BLaER1 treated with 17β-estradiol and CSF1 and Interleukin-3, amounts not matched to agents 10 nM and 100 nM (cell line): Measurements from ENCODE around the gene ANKRD33.

Experiments used
- H3K27ac ChIP-seq, 11 experiments: shearing (Covaris generic); formaldehyde crosslinking; 2 replicates each; pipeline ENCODE4 v1.8.1; 2022
- H3K27me3 ChIP-seq, 11 experiments: shearing (Covaris generic); formaldehyde crosslinking; 2 replicates each; pipeline ENCODE4 v1.8.1; 2022
- H3K36me3 ChIP-seq, 11 experiments: shearing (Covaris generic); formaldehyde crosslinking; 2 replicates each; pipeline ENCODE4 v1.8.1; 2022
- H3K4me1 ChIP-seq, 10 experiments: shearing (Covaris generic); formaldehyde crosslinking; 2 replicates each; pipeline ENCODE4 v1.8.1; 2022
- H3K4me2 ChIP-seq, 11 experiments: shearing (Covaris generic); formaldehyde crosslinking; 2 replicates each; pipeline ENCODE4 v1.8.1; 2022
- H3K4me3 ChIP-seq, 10 experiments: shearing (Covaris generic); formaldehyde crosslinking; 2 replicates each; pipeline ENCODE4 v1.8.1; 2022
- H3K9ac ChIP-seq, 11 experiments: shearing (Covaris generic); formaldehyde crosslinking; 2 replicates each; pipeline ENCODE4 v1.8.1; 2022
- H3K9me3 ChIP-seq, 11 experiments: shearing (Covaris generic); formaldehyde crosslinking; replicated peaks in 1 of 11; 2 replicates each; pipeline ENCODE4 v1.8.1; 2022
- H4K20me1 ChIP-seq, 11 experiments: shearing (Covaris generic); formaldehyde crosslinking; 2 replicates each; pipeline ENCODE4 v1.8.1; 2022
- Cebpa-rat ChIP-seq, 11 experiments: shearing (Covaris generic); IDR thresholded peaks; 2 replicates each; pipeline ENCODE4 v1.8.1; 2022

The ANKRD33 gene

DNA sequence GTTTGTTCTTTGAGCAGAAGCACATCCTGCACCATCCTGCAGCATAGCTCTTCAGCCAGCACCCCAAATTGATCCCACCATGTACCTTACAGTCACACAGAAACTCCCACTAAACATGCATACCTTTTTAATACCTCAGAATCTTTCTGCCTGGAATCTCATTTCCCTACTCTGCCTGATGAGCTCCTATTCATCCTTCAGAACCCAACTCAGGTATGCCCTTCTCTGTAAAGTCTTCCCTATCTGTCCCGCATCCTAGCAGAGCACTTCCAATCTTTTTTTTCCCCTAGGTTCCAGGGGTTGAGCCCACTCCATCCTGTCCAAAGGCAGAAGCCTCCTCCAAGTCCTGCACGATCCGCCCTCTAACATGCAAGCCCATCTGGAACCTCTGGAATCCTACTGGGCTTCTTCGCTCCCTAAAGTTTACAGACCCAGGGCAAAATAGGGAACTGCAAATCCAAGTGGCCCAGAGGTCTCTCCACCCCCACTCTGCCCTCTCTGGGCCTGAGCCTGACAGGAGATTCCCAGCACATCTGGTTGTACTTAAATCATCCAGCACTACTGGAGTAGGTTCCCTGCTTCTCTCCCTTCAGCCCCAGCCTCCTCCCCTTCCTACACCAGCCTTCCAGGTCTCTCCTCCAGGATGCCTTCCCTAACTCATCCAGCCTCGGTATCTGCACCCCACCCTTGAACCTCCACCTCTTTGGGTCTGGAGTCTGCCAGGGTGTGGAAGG, 35.3 kb upstream of the ANKRD33 start:
- peaks cover 6 to 21% (median 16%) of the 10 kb centered on the region in 11 experiments for H3K27me3 ChIP-seq

DNA sequence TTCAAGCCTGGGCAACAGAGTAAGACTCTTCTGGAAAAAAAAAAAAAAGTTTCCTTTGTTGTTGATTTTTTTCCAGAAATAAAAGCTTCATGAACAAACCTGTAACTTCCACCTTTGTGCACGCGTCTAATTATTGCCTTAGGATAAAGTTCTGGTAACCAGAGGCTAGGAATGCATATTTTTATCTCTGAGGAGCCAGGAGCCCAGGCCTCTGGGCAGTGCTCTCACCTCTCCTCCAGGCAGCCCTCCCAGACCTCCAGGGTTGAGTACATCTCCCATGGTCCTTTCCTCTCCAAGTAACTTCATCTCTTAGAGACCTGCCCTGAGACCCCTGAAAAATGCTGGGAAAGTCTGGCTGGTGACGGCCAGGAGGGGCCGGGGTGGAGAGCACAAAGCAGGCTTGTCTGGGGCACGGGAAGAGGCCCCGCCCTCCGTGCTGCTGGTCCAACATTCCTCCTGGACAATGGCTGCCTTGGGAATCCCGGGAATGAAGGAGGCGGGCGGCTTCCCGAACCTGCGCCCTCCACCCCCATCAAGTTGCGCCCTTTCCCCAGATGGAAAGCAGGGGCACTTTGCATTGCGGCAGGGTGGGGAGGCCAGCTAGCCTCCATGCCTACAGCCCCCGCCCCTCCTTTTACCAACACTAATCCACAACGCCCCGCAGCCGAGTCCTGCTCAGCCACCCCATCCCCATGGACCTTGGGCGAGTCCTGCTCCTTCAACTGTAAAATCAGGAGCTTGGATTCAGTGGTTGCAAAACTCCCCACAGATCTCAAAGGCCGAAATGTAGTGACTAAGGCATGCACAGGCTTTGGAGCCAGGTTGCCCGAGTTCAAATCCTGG, 32.1 kb upstream of the ANKRD33 start:
- Histone ChIP-seq H3K4me1 (peaks cover 13 to 31% (median 24%) of the 10 kb centered on the region in 10 experiments), H3K4me3 (no peak overlapping the region), H4K20me1 (no peaks in the 10 kb centered on the region), H3K4me2 (no peak overlapping the region), H3K9me3 (no peaks in the 10 kb centered on the region), H3K27me3 (no peaks in the 10 kb centered on the region), H3K9ac (no peak overlapping the region), H3K27ac (no peak overlapping the region), H3K36me3 (no peaks in the 10 kb centered on the region)
- no peak for TF ChIP-seq Cebpa-rat (IDR thresholded peaks at IDR 0.05)

More for the DNA sequence above, 35.3 kb upstream of the ANKRD33 start:
- H4K20me1 ChIP-seq = no peaks in the 10 kb centered on the region; a peak in 1 of 22 replicates
- no peak for TF ChIP-seq Cebpa-rat (IDR thresholded peaks at IDR 0.05)
- H3K4me1 ChIP-seq = peaks cover 25 to 57% (median 48%) of the 10 kb centered on the region in 10 experiments
- peak overlapping the region in 2 of 11 experiments; percentile 14 to 43; a peak in 2 of 22 replicates for H3K27ac ChIP-seq
- H3K9me3 ChIP-seq = no peaks in the 10 kb centered on the region
- H3K9ac ChIP-seq = no peak overlapping the region
- peak overlapping the region; percentile 66 to 96 (median 84) for H3K4me2 ChIP-seq
- 0 out of 20 replicates have a peak overlapping the region, but pooled peaks of 1 of the 10 experiments have one; percentile 17 for H3K4me3 ChIP-seq
- H3K36me3 ChIP-seq = no peaks in the 10 kb centered on the region

DNA sequence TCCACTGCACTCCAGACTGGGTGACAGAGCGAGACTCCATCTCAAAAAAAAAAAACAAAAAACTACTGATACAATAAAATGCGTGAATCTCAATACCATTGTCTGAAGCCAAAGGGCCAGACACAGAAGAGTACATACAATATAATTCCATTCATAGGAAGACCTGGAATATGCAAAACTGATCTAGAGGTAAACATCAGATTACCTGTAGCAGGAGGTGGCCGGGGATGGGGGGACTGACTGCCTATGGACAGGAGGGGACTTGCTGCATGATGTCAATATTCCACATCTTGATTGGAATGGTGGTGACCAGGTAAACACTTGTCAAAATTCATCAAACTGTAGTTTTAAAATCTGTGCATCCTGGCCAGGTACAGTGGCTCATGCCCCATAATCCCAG, 26.9 kb upstream of the ANKRD33 start:
- H3K9ac ChIP-seq = no peak overlapping the region
- H3K36me3 ChIP-seq = no peaks in the 10 kb centered on the region
- no peaks in the 10 kb centered on the region for H3K9me3 ChIP-seq
- no peak overlapping the region for H3K4me2 ChIP-seq
- no peak for TF ChIP-seq Cebpa-rat (IDR thresholded peaks at IDR 0.05)
- no peak overlapping the region for H3K4me3 ChIP-seq
- H3K27me3 ChIP-seq = peaks cover 6 to 23% (median 17%) of the 10 kb centered on the region in 11 experiments; a peak in 19 of 22 replicates
- H3K27ac ChIP-seq = no peak overlapping the region
- no peaks in the 10 kb centered on the region; a peak in 1 of 22 replicates for H4K20me1 ChIP-seq
- H3K4me1 ChIP-seq = peaks cover 34 to 37% (median 35%) of the 10 kb centered on the region in 10 experiments

DNA sequence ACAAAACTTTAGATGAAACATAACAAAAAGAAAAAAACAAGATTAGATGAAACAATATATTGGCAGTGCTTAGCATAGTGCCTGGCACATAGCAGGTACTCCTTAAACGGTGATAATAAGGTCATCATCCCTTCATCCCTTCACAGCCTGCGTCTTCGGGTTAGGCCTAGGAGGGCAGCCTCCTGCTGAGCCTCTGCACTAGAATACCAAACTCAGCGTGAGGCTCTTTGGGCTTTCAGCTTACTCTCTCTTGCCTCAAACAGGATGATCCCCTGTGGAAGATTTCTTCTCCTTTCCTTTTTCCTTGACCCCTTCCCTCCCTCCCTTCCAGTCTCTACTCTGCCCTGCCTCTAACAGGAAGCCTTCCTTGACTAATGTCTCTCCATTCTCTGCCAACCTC, 25.0 kb upstream of the ANKRD33 start:
- Histone ChIP-seq H3K9me3 (no peaks in the 10 kb centered on the region), H3K36me3 (no peaks in the 10 kb centered on the region), H3K4me2 (peak overlapping the region; percentile 81 to 99 (median 93)), H3K4me1 (peaks cover 34 to 57% (median 52%) of the 10 kb centered on the region in 10 experiments), H3K27me3 (peaks cover 13 to 36% (median 22%) of the 10 kb centered on the region in 11 experiments; a peak in 21 of 22 replicates), H3K27ac (peak overlapping the region in 4 of 11 experiments; percentile 47 to 69 (median 60); a peak in 8 of 22 replicates), H4K20me1 (no peaks in the 10 kb centered on the region; a peak in 1 of 22 replicates), H3K4me3 (peak overlapping the region in 2 of 10 experiments; percentile 5 to 49; a peak in 1 of 20 replicates), H3K9ac (peak overlapping the region in 1 of 11 experiments; percentile 39; a peak in 4 of 22 replicates)
- no peak for TF ChIP-seq Cebpa-rat (IDR thresholded peaks at IDR 0.05)

DNA sequence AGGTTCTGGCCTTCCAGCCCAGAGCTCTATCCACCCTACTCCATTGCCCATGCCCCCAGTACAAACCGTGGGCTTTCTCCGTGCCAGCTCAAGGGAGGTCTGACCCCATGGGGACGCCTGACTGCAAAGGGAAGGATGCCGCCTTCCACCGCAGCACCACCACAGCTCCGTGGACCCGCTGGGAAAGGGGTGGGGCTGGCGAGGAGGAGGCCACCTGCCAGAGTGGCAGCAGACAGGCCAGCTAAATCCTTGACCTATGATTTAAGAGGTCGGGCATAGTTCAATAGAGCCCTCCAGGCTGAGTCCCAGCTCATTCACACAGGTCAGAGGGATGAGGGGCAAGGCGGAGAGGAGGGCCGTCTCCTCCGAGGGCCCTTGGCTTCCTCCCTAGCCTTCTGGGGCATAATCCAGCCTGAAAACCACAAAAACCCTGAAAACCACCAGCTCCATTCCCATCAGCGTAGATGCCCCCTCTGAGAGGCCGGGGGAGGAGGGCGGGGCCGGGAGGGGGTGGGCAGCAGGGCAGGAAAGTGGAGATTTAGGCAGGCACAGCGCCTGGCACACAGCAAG, 24.5 kb upstream of the ANKRD33 start:
- Histone ChIP-seq H4K20me1 (no peaks in the 10 kb centered on the region; a peak in 1 of 22 replicates), H3K9me3 (no peaks in the 10 kb centered on the region), H3K4me2 (peak overlapping the region; percentile 81 to 99 (median 93)), H3K27me3 (peaks cover 18 to 41% (median 27%) of the 10 kb centered on the region in 11 experiments), H3K27ac (peak overlapping the region in 6 of 11 experiments; percentile 54 to 69 (median 61); a peak in 10 of 22 replicates), H3K4me1 (peaks cover 39 to 62% (median 57%) of the 10 kb centered on the region in 10 experiments), H3K36me3 (no peaks in the 10 kb centered on the region), H3K4me3 (peak overlapping the region in 6 of 10 experiments; percentile 43 to 64 (median 50); a peak in 7 of 20 replicates), H3K9ac (peak overlapping the region in 9 of 11 experiments; percentile 6 to 70 (median 54); a peak in 13 of 22 replicates)
- no peak for TF ChIP-seq Cebpa-rat (IDR thresholded peaks at IDR 0.05)

DNA sequence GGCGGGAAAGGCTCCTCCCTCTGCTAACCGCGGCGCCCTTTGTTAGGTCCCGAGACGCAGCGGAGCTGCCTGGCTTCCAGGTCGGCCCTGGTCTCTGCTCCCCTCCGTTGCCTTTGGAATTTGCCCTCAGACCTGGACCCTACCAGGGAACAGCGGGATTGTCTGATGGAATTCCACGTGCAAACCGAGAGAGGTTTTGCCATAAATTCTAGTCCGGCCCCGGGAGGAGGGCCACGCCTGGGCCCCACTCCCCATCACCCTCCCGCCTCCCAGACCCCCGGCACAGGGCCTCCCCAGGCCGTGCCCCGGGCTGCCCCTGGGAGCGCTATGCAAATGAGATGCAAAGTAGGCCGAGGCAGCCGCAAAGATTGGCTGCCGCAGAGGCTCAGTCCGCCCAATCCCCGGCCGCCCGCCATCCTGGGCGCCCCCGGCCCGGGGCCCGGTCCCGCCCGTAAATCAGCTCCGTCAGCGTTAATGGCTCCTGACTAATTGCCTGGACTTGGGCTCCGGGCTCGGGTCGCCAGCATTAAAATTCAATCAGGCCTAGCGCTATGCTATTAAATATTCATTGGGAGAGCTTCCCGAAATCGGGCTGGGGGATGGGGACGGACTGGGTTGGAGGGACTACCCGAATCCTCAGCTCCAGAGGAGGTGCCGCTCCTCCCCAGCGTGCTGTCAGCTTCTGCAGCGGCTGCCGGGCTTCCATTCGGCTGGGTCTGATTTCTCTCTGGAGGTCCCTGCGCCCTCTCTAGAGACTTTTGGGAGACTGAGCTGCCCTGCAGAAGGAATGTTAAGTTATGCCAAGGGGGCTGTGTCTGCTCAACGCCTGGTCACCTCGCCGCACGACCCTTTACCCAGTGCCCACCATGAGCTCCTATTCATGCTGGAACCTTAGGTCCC, 23.7 kb upstream of the ANKRD33 start:
- Histone ChIP-seq H3K4me3 (peak overlapping the region; percentile 23 to 64 (median 48)), H3K4me2 (peak overlapping the region; percentile 81 to 99 (median 93)), H3K27ac (peak overlapping the region in 7 of 11 experiments; percentile 32 to 69 (median 60); a peak in 13 of 22 replicates), H3K27me3 (peaks cover 25 to 48% (median 34%) of the 10 kb centered on the region in 11 experiments), H3K9me3 (no peaks in the 10 kb centered on the region), H3K4me1 (peaks cover 46 to 69% (median 64%) of the 10 kb centered on the region in 10 experiments), H3K9ac (peak overlapping the region in 9 of 11 experiments; percentile 47 to 70 (median 54); a peak in 16 of 22 replicates), H3K36me3 (no peaks in the 10 kb centered on the region), H4K20me1 (no peaks in the 10 kb centered on the region; a peak in 1 of 22 replicates)
- TF ChIP-seq Cebpa-rat (IDR thresholded peaks at IDR 0.05) = no peak

DNA sequence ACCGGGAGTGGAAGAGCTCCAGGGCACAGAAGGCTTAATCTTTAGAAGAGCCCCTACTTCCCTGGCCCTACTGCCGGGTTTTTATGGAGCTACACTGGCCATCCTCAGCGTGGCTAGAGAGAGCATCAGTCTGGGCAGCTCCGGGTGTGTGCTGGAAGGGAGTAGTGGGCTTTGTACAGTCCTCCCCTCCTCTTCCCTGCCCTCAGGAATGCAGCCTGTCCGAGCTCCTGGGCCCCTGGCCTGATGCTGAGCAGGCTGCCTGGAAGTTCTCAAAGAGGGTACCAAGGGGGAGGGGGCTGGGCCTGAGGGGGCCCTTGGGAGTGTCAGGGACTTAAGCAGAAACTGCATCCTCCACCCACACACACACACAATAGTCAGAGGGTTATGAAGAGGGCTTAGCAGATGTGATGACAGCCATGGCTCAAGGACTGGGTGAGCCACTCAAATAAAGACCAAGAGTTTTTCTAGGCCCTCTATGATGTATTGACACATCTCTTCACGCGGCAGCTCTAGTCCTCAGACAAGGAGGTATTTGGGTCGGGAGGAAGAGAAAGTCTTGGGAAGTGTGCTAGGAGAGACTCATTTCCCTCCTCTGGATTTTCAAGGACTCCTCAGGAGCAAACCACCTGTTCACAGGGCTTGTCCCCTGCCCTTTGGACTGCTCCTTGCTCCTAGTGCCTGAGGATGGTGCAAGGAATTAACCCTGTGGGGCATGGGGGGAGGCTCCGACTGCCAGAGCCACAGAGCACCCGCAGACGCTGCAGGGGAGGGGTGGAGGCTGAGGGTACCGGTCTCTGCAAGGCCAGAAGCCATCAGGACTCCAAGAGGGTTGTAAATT, 22.9 kb upstream of the ANKRD33 start:
- H3K36me3 ChIP-seq = no peaks in the 10 kb centered on the region
- no peaks in the 10 kb centered on the region for H3K9me3 ChIP-seq
- no peaks in the 10 kb centered on the region; a peak in 1 of 22 replicates for H4K20me1 ChIP-seq
- peak overlapping the region in 8 of 11 experiments; percentile 19 to 70 (median 57); a peak in 10 of 22 replicates for H3K9ac ChIP-seq
- H3K4me1 ChIP-seq = peaks cover 55 to 78% (median 73%) of the 10 kb centered on the region in 10 experiments
- H3K4me3 ChIP-seq = peak overlapping the region in 9 of 10 experiments; percentile 23 to 64 (median 48); a peak in 14 of 20 replicates
- no peak for TF ChIP-seq Cebpa-rat (IDR thresholded peaks at IDR 0.05)
- peak overlapping the region in 1 of 11 experiments; percentile 69; a peak in 1 of 22 replicates for H3K27ac ChIP-seq
- peaks cover 27 to 55% (median 42%) of the 10 kb centered on the region in 11 experiments for H3K27me3 ChIP-seq
- peak overlapping the region; percentile 81 to 99 (median 93) for H3K4me2 ChIP-seq
